Measurements from ENCODE around the gene PODXL2.

Gene PODXL2

DNA sequence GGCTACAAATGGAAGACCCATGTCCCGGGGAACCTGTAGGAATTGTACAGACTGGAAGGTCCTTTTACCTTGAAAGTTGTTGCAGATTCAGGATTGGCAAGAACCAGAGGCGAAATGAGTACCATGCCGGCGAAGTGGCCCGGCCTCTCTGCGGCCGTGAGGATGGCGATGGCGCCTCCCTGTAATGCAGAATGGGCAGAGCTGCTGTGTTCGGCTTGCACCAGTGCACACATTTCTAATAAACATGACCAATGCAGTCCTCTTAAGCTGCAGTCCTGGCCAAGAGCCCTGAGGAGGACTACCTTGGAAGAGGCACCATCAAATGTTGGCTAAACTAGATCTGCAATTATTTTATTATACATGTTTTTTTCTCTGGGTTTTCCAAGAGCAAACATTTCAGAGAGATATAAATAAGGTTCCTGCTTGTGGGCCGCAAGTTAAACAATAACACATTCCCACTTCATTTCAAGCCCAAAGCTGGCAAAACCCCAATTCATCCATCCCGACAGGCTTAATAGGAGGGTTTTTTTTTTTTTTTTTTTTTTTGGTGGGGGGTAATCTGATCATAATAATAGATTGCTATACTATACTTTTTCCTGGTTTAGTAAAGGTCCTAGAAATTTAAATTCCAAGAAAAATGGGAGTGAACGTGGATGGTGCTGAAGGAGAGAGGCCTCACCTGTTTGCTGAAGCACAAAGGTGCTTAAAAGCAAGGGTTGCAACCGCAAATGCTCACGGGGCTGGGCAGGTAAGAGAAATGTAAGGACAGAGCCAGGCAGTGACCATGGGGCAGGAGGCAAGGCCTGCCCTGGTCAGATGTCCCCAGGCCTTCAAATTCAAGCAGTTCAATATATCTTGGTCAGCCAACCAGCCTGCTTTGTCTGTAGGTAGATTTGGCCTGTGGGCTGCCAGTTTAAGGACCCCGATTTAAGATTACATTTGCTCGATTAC, 92.3 kb downstream of the PODXL2 start:
- POLR2A ChIA-PET (ENCODE audit: low non-redundant PET): no interaction called here
- no peak overlapping the region for H3K27ac ChIP-seq
- TF ChIP-seq, protein P1, sequence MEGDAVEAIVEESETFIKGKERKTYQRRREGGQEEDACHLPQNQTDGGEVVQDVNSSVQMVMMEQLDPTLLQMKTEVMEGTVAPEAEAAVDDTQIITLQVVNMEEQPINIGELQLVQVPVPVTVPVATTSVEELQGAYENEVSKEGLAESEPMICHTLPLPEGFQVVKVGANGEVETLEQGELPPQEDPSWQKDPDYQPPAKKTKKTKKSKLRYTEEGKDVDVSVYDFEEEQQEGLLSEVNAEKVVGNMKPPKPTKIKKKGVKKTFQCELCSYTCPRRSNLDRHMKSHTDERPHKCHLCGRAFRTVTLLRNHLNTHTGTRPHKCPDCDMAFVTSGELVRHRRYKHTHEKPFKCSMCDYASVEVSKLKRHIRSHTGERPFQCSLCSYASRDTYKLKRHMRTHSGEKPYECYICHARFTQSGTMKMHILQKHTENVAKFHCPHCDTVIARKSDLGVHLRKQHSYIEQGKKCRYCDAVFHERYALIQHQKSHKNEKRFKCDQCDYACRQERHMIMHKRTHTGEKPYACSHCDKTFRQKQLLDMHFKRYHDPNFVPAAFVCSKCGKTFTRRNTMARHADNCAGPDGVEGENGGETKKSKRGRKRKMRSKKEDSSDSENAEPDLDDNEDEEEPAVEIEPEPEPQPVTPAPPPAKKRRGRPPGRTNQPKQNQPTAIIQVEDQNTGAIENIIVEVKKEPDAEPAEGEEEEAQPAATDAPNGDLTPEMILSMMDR (conservative IDR thresholded peaks at IDR 0.05; ENCODE audit: low read depth): no peak

DNA sequence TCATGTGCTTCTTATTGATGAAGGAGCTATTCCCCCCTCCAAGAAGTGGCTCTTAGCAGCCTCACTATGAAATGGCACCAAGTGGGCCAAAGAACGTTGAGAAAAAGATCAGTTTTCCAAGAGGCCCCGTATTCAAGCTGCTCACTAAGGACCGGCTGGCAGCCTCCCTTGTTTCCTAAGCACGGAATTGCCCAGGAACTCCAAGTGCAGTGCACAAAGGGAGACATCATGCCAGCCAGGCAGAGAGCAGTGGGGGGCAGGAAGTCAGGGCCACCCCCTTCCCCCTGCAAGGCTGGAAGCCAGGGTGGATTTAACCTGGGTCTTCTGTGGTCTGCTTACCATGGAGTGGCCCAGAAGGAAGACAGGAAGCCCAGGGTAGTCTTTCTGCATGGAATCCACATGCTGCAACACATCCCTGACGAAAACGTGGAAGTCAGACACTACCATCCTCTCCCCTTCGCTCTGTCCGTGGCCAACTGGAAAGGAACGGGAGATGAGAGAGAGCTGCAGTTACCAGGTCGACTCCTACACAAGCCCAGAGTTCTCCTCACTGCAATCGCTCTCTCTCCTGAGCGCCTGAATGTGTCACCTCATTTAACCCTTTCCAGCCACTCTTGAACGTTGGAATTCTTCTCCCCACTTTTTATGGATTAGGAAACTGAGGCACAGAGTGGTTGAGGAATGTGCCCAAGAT, 93.3 kb downstream of the PODXL2 start:
- DNase-seq (ENCODE audit: low spot score): no peak
- ChIA-PET CTCF (no interaction called here), POLR2A (ENCODE audit: low non-redundant PET) (no interaction called here)
- TF ChIP-seq, protein P1 (conservative IDR thresholded peaks at IDR 0.05; ENCODE audit: low read depth): no peak
- no peak overlapping the region for H3K27ac ChIP-seq

More for the DNA sequence above, 92.3 kb downstream of the PODXL2 start:
- no peak for DNase-seq (ENCODE audit: low spot score)
- CTCF ChIA-PET: no interaction called here
